ENCODE data around the gene C18orf54.
"Not testable (repeated sequence)": the region's sequence is repeated elsewhere in the genome, so short reads cannot be mapped to it uniquely, and the experiment has no call there.

Gene C18orf54

DNA sequence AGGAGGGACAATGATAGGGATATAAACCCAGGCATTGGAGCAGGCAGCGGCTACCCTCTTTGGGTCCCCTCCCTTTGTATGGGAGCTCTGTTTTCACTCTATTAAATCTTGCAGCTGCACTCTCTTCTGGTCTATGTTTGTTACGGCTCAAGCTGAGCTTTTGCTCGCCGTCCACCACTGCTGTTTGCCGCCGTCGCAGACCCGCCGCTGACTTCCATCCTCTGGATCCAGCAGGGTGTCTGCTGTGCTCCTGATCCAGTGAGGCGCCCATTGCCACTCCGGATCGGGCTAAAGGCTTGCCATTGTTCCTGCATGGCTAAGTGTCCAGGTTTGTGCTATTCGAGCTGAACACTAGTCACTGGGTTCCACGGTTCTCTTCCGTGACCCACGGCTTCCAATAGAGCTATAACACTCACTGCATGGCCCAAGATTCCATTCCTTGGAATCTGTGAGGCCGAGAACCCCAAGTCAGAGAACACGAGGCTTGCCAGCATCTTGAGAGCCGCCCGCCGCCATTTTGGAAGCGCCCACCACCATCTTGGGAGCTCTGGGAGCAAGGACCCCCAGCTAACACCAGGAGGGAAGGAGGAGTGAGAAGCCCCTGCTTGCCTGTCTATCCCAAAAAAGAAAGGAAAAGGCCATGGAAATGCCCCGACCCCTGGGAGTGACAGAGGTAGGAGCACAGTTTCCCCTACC lies 29.2 kb downstream of the C18orf54 start:
- DNase-seq (ENCODE audit: low read depth in 3 of 3, low spot score in 1 of 3): not testable (repeated sequence)

DNA sequence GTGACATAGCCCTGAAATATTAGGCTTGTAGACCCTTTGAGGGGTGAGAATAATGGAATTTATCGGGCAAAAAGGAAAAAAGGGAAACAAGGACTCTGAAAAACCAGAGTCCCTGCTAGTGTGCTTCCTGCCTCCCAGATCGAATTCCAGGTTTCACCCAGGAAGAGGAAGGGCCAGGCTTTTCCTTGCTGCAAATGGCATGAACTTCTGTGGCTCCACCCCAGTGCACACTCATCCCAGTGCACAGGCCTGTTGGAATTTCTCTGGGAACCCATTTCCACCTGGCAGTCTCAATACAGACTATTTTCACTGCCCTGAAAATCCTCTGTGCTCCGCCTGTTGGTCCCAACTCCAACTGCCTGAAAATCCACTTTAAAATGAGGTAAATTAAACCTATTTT lies 29.9 kb downstream of the C18orf54 start:
- DNase-seq (ENCODE audit: low read depth in 3 of 3, low spot score in 1 of 3): no peak

DNA sequence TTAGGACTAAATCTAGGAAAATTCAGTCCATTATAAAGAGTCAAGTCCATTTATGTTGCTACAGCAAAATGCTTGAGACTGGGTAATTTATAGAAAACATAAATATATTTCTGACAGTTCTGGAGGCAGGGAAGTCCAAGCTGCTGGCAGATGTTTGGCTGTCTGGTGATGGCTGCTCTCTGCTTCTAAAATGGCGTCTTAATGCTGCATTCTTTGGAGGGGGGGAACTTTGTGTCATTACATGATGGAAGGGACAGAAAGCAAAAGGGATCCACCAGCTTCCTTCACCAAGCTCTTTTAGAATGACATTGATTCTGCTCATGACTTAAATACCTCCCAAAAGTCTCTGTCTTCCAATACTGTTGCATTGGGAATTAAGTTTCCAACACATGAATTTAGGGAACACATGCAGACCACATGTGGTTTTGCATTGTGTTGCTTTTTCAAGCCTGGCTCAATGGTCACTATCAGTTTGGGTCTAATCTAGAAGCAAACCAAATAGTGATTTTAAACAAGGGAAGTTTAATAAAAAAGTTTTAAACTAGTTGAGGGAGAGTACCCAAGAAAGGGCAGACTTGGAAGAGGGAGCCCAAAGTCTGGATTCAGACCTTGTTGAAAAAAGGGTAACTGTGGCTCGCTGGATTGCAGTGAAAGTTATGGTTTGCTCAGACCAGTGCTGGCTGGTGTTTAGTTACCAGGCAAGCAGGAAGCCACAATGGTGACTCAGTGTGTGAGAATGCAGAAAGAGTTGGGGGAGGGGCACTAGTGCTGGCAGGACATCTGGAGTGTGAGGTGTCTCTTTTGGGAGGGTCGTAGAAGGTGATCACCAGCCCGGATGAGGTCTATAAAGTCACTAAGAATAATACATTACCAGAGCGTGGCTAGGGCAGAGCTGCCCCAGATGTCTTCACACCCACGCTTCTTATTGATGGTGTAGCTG lies 30.8 kb downstream of the C18orf54 start:
- no peak for DNase-seq (ENCODE audit: low read depth in 3 of 3, low spot score in 1 of 3)

DNA sequence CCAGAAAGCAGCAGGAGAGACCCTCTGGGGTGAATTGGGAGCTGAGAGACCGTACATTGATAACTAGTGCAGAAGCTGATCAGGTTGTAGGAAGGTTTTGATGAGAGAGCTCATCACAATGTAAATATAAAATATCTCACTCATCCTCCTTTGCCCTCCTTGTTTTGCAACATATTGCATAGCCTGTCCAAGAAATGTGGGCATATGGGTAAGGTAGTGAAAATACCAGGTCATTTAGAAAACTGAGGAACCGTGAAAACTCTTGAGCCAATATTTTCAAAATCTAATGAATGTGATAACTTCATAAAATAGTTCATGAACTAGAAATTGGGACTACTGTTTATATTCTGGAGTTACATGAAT lies 31.4 kb downstream of the C18orf54 start:
- no peak for DNase-seq (ENCODE audit: low read depth in 3 of 3, low spot score in 1 of 3)

DNA sequence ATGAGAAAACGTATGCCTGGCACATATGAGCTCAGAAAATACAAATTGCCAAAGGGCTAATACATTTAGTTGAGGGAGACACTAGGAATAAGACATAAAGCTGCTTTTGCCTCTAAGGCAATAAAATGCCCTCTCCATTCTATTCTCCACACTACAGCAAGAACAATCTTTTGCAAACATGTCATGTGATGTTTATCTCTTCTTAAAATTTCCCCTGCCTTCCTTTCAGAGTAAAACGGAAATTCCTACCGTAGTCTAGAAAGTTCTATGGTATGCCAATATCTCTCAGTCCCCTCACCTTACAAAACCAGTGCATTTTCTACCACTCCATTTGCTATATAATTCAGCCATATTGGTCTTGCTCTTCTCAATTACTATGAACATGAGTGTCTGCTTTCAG lies 33.1 kb downstream of the C18orf54 start:
- DNase-seq (ENCODE audit: low read depth in 3 of 3, low spot score in 1 of 3): no peak

DNA sequence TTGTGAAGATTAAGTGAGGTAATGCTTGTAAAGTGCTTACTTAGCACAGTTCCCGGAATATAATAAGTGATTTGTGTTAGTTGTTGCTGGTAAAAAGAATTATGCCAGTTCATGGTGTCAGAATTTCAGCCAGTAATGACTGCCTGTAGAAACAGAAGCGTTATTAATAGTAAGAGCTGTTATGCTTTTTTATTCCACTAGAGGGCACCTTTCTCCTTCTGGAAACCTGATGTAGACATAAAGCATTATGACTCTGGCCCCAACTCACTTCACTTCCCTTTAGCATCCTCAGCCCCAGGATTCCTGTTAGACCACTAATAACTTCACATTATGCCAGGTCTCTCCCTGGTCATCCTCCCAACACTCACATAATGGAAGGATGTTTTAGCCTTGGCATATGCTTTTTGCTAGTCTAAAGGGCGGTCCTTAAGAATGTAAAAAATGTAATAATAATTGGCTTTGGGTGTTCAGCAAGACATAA lies 34.9 kb downstream of the C18orf54 start:
- DNase-seq (ENCODE audit: low read depth in 3 of 3, low spot score in 1 of 3): no peak

DNA sequence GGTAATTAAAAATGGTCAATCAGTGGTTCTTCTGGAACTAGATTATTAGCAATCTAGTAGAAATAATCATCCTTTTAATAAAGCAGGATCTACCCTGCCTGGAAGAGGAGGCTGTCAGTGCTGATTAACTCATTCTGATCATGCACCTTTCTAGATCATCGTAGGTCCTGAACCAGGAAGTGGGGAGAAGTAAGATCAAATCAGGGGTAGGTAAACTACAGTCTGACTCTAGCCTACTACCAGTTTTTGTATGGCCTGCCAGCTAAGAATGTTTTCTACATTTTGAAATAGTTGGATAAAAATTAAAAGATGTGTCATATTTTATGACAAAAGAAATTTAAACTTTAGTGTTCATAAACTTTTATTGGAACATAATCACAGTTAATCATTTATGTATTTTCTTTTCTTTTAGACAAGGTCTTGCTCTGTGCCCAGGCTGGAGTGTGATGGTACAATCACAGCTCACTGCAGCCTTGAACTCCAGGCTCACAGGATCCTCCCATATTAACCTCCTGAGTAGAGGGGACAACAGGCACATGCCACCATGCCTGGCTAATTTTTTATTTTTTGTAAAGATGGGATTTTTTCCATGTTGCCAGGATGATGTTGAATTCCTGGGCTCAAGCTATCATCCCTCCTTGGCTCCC lies 36.1 kb downstream of the C18orf54 start:
- DNase-seq (ENCODE audit: low read depth in 3 of 3, low spot score in 1 of 3): no peak

DNA sequence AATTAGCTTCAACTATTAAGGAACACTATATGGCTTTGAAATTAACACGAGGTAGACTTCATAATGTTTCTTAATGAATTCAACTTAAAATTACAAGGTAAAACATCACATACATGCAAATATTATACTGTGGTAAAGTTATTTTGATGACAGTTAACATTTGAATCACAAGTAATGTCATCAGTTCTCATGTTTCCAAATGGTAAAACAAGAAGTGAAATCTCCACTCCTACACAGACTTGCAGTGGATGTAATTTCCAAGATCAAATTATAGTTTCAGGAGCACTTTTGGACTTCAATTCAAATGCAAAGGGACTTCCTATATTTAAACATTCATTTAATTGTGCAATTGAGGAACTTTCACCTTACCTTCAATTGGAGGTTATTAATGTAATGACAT lies 39.1 kb downstream of the C18orf54 start:
- no peak for DNase-seq (ENCODE audit: low read depth in 3 of 3, low spot score in 1 of 3)

DNA sequence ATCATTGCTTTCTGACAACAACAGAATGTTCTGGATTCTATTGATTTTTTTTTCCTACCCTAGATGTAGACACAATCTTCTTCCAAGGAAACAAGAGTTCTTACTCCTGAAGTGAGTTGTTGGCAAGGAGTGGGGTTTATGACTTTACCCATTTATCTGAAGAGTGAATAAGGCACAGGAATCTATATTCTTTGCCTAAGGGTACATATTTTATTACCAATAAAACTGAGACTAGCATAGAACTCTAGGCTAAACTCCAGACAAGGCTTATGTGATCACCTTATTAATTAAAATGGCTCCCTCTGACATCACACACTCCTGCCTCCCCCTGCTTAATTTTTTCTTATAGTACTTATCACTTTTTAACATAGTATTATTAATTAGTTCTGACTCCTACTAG lies 47.6 kb downstream of the C18orf54 start:
- DNase-seq (ENCODE audit: low read depth in 3 of 3, low spot score in 1 of 3): no peak

DNA sequence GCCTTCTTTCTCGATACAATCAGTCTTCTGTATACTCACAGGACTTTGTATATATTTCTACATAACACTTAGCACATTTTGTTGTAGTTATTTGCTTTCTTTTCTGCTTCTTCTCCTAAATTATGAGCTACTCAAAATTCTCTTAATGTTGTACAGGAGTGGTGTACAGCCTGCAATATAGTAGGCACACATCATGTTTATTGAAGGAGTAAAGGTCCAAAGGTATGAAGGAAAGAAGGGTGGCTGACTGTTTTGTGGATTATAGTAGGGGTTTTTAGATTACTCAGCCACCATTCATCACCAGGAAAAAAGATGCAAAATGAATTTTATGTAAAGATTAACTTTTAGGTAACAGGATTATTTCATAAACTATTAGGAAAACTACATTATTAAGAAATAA lies 54.1 kb downstream of the C18orf54 start:
- DNase-seq (ENCODE audit: low read depth in 3 of 3, low spot score in 1 of 3): no peak

DNA sequence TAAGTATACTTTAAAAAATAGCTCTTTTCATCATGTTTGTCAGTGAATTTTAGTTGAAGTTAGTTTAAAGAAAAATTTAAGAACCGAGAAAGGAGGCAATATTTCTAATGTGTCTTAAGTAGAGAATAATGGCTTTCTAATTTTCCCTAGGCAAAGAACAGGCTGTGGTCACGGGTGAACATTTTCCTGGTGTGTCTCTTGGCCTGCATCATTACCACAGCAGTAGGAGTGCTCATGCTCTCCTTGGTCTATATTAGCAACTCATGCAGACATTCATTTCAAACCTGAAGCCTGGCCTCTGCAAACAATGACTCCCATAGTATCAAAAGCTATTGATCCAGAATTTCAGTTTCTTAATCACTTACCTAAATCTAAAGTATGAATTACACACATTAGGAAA lies 57.4 kb downstream of the C18orf54 start:
- no peak for DNase-seq (ENCODE audit: low read depth in 3 of 3, low spot score in 1 of 3)

DNA sequence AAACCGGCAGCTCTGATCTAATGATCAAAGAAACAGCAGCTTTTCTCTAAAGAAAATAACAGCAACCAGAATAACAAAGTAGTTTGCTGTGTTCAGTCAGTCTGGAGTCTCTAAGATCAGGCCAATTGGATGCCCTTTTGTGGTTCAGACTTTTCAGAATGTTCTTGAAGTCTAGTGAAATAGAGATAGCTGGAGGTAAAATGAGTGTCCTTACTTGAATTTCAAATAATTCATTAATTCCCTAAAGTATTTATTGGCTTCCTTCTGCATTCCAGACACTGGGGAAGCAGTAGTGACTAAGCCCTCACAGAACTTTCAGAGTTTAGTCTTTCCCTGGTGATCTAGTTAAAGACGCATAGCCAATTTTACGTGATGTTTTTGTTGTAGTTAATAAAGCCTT lies 58.7 kb downstream of the C18orf54 start:
- no peak for DNase-seq (ENCODE audit: low read depth in 3 of 3, low spot score in 1 of 3)

DNA sequence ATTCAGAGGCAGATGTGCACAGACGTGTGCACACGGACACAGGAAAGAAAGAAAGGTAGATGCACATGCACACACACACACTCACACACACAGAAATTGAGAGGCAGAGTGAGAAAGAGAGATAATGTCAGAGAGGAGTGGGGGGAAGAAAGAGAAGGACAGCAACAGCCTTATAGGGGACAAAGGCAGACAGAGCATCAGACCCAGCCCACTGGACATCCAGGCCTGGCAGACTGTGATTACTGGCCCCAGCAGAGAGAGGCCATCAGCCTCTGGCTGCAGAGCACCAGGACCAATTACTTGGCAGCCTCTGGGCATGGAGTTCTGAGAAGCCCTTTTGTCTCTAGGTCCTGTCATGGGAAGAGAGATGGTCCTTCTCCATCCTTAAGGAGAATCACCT lies 66.1 kb downstream of the C18orf54 start:
- DNase-seq (ENCODE audit: low read depth in 3 of 3, low spot score in 1 of 3): no peak

DNA sequence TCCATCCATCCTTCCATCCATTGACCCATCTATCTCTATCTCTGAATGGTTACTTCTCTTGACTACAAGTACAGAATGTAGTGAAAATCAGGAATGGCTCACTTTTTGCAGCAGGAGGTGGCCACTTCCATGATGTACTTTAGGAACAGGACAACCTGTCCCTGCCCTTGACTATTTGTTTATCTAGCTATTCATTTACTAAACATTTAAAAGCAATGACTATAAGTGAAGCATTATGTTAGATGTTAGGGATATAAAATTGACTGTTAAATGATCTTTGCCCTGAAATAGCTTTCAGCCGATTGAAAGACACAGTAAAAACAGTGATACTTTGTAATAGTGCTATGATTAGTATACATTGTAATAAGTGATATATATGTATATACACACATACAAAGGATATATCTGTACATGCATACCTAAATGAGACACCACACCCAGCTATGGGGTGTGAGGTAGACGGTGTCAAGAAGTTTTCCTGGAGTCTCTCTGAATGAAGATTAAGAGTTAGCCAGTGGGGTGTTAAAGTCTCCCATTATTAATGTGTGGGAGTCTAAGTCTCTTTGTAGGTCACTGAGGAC lies 68.5 kb downstream of the C18orf54 start:
- no peak for DNase-seq (ENCODE audit: low read depth in 3 of 3, low spot score in 1 of 3)
